Measurements from ENCODE around the gene GLYATL3. TPM values are rescaled to one million over a fixed set of nuclear protein-coding genes. Genes with fewer than 3 reads are reported as not detected.
"Not testable (repeated sequence)": the region's sequence is repeated elsewhere in the genome, so short reads cannot be mapped to it uniquely, and the experiment has no call there.

Gene GLYATL3
- not detected for total RNA-seq

GRCh38 chr6:49499623-49500022, at the start of gene GLYATL3:
GLYATL3 (plus strand) TSS chr6:49499923; CDS start chr6:49511991, 12,068 bp downstream.
- Mint-ChIP-seq H3K36me3 (ENCODE audit: low read depth) (peaks cover 1% of the 10 kb centered on the region), H3K4me1 (ENCODE audit: low read depth) (no peaks in the 10 kb centered on the region), H3K27me3 (ENCODE audit: low read depth) (no peaks in the 10 kb centered on the region), H3K4me3 (no peak within 1 kb of the TSS), H3K27ac (no peak within 1 kb of the TSS), H3K9me3 (no peaks in the 10 kb centered on the region)
- intact Hi-C loops (cut with micrococcal nuclease), result no loop called here
- CTCF ChIA-PET, result no interaction called here
- DNase-seq, result no peak

DNA sequence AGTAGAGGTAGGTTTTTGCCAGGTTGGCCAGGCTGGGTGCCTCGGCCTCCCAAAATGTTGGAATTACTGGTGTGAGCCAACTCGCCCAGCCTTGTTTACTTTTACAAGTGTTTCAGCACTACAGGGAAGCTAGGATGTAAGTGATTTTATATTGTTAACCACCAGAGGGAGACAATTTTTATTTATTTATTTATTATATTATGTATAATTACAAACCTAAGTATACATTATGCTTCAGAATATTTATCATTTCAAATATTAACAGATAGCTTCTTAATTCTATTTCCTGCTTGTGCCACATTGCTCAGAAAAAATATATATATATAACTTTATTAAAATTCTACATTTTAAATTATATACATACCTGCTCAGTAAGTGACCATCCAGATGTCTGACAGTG, 46.5 kb upstream of the GLYATL3 start:
- Mint-ChIP-seq H3K36me3 (ENCODE audit: low read depth) (peaks cover 18% of the 10 kb centered on the region), H3K4me1 (ENCODE audit: low read depth) (peaks cover 2% of the 10 kb centered on the region), H3K27me3 (ENCODE audit: low read depth) (no peaks in the 10 kb centered on the region), H3K4me3 (no peak overlapping the region), H3K27ac (no peak overlapping the region), H3K9me3 (no peaks in the 10 kb centered on the region)
- CTCF ChIA-PET, result interaction anchor here (0.6 kb wide), 1 partner anchor 9 kb away, joined by 3 read pairs; no protein-coding TSS in a partner anchor
- intact Hi-C loops (cut with micrococcal nuclease), result no loop called here
- DNase-seq, result no peak

- intact Hi-C loops (cut with micrococcal nuclease), result no loop called here
- DNase-seq, result no peak
- H3K36me3 Mint-ChIP-seq (ENCODE audit: low read depth), result peaks cover 11% of the 10 kb centered on the region
- no peaks in the 10 kb centered on the region for H3K27me3 Mint-ChIP-seq (ENCODE audit: low read depth)
- H3K27ac Mint-ChIP-seq, result no peak overlapping the region
- peaks cover 8% of the 10 kb centered on the region for H3K4me1 Mint-ChIP-seq (ENCODE audit: low read depth)
- CTCF ChIA-PET, result interaction anchor here (0.8 kb wide), 1 partner anchor 9 kb away, joined by 3 read pairs; no protein-coding TSS in a partner anchor
- no peaks in the 10 kb centered on the region for H3K9me3 Mint-ChIP-seq
- no peak overlapping the region for H3K4me3 Mint-ChIP-seq
Measured at GRCh38 chr6:49454787-49455709, 44.7 kb upstream of the GLYATL3 start.

- intact Hi-C loops (cut with micrococcal nuclease), result no loop called here
- Mint-ChIP-seq H3K9me3 (no peaks in the 10 kb centered on the region), H3K27me3 (ENCODE audit: low read depth) (no peaks in the 10 kb centered on the region), H3K36me3 (ENCODE audit: low read depth) (peaks cover 12% of the 10 kb centered on the region), H3K4me3 (no peak overlapping the region), H3K4me1 (ENCODE audit: low read depth) (peaks cover 25% of the 10 kb centered on the region), H3K27ac (no peak overlapping the region)
- CTCF ChIA-PET, result no interaction called here
- no peak for DNase-seq
Measured at GRCh38 chr6:49457771-49458170, 42.0 kb upstream of the GLYATL3 start.

GRCh38 chr6:49462071-49462470, 37.7 kb upstream of the GLYATL3 start:
- H3K27me3 Mint-ChIP-seq (ENCODE audit: low read depth), result no peaks in the 10 kb centered on the region
- H3K9me3 Mint-ChIP-seq, result no peaks in the 10 kb centered on the region
- H3K27ac Mint-ChIP-seq, result peak overlapping the region; percentile 89
- peaks cover 7% of the 10 kb centered on the region for H3K36me3 Mint-ChIP-seq (ENCODE audit: low read depth)
- CTCF ChIA-PET, result interaction anchor here (0.6 kb wide), 1 partner anchor 9 kb away, joined by 3 read pairs; no protein-coding TSS in a partner anchor
- no peak for DNase-seq
- peak overlapping the region; percentile 96 for H3K4me3 Mint-ChIP-seq
- intact Hi-C loops (cut with micrococcal nuclease), result loop anchor here (2.0 to 5.0 kb wide), 2 partner anchors 145 to 385 kb away; no protein-coding TSS in a partner anchor
- H3K4me1 Mint-ChIP-seq (ENCODE audit: low read depth), result peaks cover 41% of the 10 kb centered on the region

GRCh38 chr6:49462599-49462926, 37.2 kb upstream of the GLYATL3 start:
- H3K9me3 Mint-ChIP-seq, result no peaks in the 10 kb centered on the region
- H3K27ac Mint-ChIP-seq, result peak overlapping the region; percentile 89
- no peak for DNase-seq
- H3K4me1 Mint-ChIP-seq (ENCODE audit: low read depth), result peaks cover 41% of the 10 kb centered on the region
- no peaks in the 10 kb centered on the region for H3K27me3 Mint-ChIP-seq (ENCODE audit: low read depth)
- H3K4me3 Mint-ChIP-seq, result peak overlapping the region; percentile 96
- intact Hi-C loops (cut with micrococcal nuclease), result loop anchor here (2.0 to 5.0 kb wide), 2 partner anchors 144 to 385 kb away; no protein-coding TSS in a partner anchor
- CTCF ChIA-PET, result no interaction called here
- H3K36me3 Mint-ChIP-seq (ENCODE audit: low read depth), result peaks cover 6% of the 10 kb centered on the region

DNA sequence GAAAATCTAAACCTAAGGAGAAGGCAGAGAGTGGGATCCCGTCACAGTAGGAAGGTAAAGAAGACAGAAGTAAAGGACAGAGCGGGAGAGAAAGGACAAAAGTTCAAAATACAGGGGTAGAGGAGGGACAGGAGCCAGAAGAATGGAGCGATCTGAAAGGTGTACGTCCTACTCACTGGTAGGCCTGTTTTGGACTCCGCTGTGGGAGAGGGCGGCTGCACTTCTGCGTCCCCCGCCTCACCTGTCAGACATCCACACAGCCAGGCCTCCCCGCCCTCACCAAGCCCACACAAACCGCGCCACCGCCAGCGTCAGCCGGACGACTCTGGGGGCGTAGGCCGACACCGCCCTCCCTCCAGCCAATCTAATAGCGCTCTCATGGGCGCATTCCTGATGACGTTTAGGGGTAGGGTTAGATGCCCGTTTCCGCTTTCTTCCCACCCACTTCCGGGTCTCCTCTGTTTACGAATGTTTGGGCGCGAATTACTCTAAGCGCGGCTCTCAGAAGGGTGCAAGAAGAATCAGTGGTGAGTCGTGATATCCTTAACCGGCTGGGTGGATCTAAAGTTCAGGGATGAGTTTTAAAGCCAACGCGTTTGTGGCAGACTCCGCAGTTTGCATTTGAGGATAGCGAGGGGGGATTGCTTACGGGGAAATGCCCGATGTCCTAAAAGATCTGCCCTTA, 36.7 kb upstream of the GLYATL3 start, which contains the start of the genes CENPQ and MMUT:
Gene CENPQ, plus strand, starts transcription at position 444 of the 685 bp plus-strand sequence. CDS start 6,807 bp downstream, outside the sequence.
Gene MMUT, minus strand, starts transcription at position 327 of the 685 bp plus-strand sequence. CDS start 3,787 bp downstream, outside the sequence.
- Mint-ChIP-seq H3K4me3 (peak within 1 kb of the TSS; percentile 96), H3K4me1 (ENCODE audit: low read depth) (peaks cover 41% of the 10 kb centered on the region), H3K27me3 (ENCODE audit: low read depth) (no peaks in the 10 kb centered on the region), H3K36me3 (ENCODE audit: low read depth) (peaks cover 4% of the 10 kb centered on the region), H3K27ac (peak within 1 kb of the TSS; percentile 89), H3K9me3 (no peaks in the 10 kb centered on the region)
- intact Hi-C loops (cut with micrococcal nuclease), result loop anchor here (1.0 to 5.0 kb wide), 5 partner anchors 88 to 1985 kb away; no protein-coding TSS in a partner anchor
- CTCF ChIA-PET, result no interaction called here
- DNase-seq, result peak; percentile 96

DNA sequence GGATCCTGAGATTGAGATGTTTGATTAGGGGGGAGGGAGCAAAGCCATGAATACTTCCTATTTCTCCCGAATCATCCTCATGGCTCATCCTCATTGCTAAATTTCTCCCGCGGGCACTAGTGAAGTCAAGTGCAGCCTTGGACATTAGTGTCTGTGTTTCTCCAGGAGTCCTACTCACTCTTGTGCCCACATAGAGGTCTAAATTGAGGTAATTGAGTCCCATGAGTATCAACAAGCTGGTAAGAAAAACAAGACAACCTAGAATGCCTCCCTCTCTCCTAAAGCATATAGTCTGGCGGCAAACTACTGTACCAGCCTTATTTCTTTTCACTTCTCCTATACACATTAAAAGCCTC, 36.1 kb upstream of the GLYATL3 start:
- intact Hi-C loops (cut with micrococcal nuclease), result loop anchor here (1.0 to 5.0 kb wide), 5 partner anchors 88 to 1985 kb away; no protein-coding TSS in a partner anchor
- CTCF ChIA-PET, result no interaction called here
- Mint-ChIP-seq H3K36me3 (ENCODE audit: low read depth) (peaks cover 4% of the 10 kb centered on the region), H3K27me3 (ENCODE audit: low read depth) (no peaks in the 10 kb centered on the region), H3K4me1 (ENCODE audit: low read depth) (peaks cover 41% of the 10 kb centered on the region), H3K27ac (peak overlapping the region; percentile 89), H3K9me3 (no peaks in the 10 kb centered on the region), H3K4me3 (peak overlapping the region; percentile 96)
- no peak for DNase-seq

DNA sequence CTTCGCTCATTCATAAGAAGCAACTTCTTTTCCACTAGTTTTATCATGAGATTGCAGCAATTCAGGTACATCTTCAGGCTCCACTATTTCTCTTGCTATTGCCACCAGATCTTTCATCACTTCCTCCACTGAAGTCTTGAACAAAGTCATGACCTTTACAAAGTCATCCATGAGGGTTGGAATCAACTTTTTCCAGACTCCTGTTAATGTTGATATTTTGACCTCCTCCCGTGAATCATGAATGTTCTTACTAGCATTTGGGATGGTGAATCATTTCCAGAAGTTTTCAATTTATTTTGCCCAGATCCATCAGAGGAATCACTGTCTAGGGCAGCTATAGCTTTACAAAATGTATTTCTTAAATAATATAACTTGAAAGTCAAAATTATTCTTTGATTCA, 35.0 kb upstream of the GLYATL3 start:
- H3K27me3 Mint-ChIP-seq (ENCODE audit: low read depth), result no peaks in the 10 kb centered on the region
- H3K36me3 Mint-ChIP-seq (ENCODE audit: low read depth), result peaks cover 9% of the 10 kb centered on the region
- no peaks in the 10 kb centered on the region for H3K9me3 Mint-ChIP-seq
- no peak overlapping the region for H3K27ac Mint-ChIP-seq
- H3K4me3 Mint-ChIP-seq, result peak overlapping the region; percentile 96
- CTCF ChIA-PET, result no interaction called here
- no peak for DNase-seq
- intact Hi-C loops (cut with micrococcal nuclease), result loop anchor here (5.0 kb wide), 1 partner anchor 383 kb away; no protein-coding TSS in a partner anchor
- peaks cover 35% of the 10 kb centered on the region for H3K4me1 Mint-ChIP-seq (ENCODE audit: low read depth)

DNA sequence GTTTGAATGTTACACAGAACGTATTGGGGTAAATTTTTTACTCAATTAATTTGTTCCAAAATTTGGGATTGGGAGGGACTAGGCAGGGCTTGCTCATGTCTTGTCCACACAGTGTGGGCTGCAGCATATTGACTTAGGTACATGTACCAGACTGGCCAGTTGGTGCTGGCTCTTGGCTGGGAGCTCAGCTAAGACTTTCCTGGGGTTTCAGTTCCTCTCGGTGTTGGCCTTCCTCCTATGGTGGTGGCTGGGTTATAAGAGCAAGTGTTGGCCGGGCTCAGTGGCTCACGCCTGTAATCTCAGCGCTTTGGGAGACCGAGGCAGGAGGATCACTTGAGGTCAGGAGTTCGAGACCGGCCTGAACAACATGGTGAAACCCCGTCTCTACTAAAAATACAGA, 31.7 kb upstream of the GLYATL3 start:
- Mint-ChIP-seq H3K4me3 (no peak overlapping the region), H3K9me3 (no peaks in the 10 kb centered on the region), H3K4me1 (ENCODE audit: low read depth) (peaks cover 18% of the 10 kb centered on the region), H3K27ac (no peak overlapping the region), H3K36me3 (ENCODE audit: low read depth) (peaks cover 17% of the 10 kb centered on the region), H3K27me3 (ENCODE audit: low read depth) (no peaks in the 10 kb centered on the region)
- intact Hi-C loops (cut with micrococcal nuclease), result no loop called here
- CTCF ChIA-PET, result no interaction called here
- no peak for DNase-seq

DNA sequence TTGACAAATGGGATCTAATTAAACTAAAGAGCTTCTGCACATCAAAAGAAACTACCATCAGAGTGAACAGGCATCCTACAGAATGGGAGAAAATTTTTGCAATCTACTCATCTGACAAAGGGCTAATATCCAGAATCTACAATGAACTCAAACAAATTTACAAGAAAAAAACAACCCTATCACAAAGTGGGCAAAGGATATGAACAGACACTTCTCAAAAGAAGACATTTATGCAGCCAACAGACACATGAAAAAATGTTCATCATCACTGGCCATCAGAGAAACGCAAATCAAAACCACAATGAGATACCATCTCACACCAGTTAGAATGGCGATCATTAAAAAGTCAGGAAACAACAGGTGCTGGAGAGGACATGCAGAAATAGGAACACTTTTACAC, 23.2 kb upstream of the GLYATL3 start:
- CTCF ChIA-PET; H3K4me1 Mint-ChIP-seq (ENCODE audit: low read depth); H3K27ac Mint-ChIP-seq: not testable (repeated sequence)

GRCh38 chr6:49479308-49479970, 20.3 kb upstream of the GLYATL3 start:
- no peak overlapping the region for H3K27ac Mint-ChIP-seq
- no peaks in the 10 kb centered on the region for H3K4me1 Mint-ChIP-seq (ENCODE audit: low read depth)
- H3K36me3 Mint-ChIP-seq (ENCODE audit: low read depth), result peaks cover 29% of the 10 kb centered on the region
- intact Hi-C loops (cut with micrococcal nuclease), result no loop called here
- no peak overlapping the region for H3K4me3 Mint-ChIP-seq
- CTCF ChIA-PET, result no interaction called here
- H3K27me3 Mint-ChIP-seq (ENCODE audit: low read depth), result no peaks in the 10 kb centered on the region
- DNase-seq, result no peak
- no peaks in the 10 kb centered on the region for H3K9me3 Mint-ChIP-seq

More for the DNA sequence above, 23.2 kb upstream of the GLYATL3 start:
- H3K36me3 Mint-ChIP-seq (ENCODE audit: low read depth), result peaks cover 43% of the 10 kb centered on the region
- H3K9me3 Mint-ChIP-seq; intact Hi-C loops (cut with micrococcal nuclease); DNase-seq; H3K27me3 Mint-ChIP-seq (ENCODE audit: low read depth); H3K4me3 Mint-ChIP-seq: not testable (repeated sequence)
